GM10266 (cell line): ENCODE results near the gene ZNF791.
A peak's percentile ranks its signal among the peaks of the same experiment; 100 is the strongest.

Experiments used
- DNase-seq: peaks from one replicate; pipeline ENCODE4 v3.0.0; 2012; ENCODE audit errors: extremely low spot score
- CTCF ChIP-seq: IDR thresholded peaks from 2 replicates; pipeline ENCODE4 v1.5.1; 2012; ENCODE audit warnings: mild to moderate bottlenecking, low read depth; ENCODE audit not compliant: control insufficient read depth, insufficient read depth; ENCODE audit errors: missing control alignments

The ZNF791 gene

DNA sequence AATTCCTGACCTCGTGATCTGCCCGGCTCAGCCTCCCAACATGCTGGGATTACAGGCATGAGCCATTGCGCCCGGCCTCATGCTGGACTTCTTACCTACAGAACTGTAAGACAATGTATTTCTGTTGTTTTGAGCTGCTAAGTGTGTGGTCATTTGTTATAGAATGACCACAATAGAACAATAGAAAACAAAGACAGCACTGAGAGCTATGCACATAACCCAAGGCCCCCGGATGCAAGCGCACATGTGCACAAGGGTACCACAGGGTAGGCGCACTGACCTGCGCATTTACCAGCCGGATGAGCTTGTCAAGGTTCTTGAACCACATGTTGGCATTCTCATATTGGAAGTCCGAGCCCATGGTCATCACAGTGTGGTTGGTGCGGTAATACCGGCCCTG, 50.3 kb downstream of the ZNF791 start:
- no peak for TF ChIP-seq CTCF
- DNase-seq, result no peak

DNA sequence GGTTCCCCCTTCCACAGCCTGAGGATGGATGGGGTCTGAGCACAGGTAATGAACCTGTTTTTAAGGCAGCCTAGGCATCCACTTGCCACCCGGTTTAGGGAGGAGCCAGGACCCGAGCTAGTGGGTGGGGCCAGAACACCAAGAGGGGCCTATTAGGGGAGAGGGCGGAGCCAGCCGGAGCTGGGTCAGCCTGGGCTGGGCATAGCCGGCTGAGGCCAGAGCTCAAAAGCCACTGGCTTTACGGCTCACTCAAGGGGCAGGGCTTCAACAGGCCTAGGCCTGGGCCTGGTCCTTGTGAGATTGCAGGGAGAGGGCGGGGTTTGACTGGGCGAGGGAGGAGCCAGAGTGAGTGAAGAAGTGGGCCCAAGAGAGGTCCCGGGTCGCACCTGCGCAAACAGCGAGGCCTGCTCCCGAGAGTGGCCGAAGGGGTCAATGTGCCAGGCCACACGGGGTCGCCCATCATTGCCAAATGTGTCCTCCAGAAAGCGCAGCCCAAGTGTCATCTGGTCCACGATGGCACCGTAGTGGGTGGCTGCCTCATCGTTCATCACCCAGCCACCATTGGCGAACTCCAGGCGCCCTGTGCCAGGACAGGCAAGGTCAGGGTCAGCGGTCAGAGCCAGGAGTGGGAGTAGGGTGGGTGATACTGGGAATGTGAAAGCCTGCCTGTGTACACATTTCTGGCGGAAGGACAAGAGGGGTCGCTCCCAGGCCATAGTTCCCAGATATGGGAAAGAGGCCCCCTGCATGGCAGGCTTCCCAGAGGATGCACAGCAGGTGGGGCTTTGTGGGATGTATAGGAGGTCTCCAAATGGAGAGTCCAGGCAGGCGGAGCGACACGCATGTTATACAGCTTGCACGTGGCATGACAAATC, 53.9 kb downstream of the ZNF791 start:
- DNase-seq, result no peak
- TF ChIP-seq CTCF, result no peak

GRCh38 chr19:12665281-12665573, 54.5 kb downstream of the ZNF791 start:
- no peak for TF ChIP-seq CTCF
- DNase-seq, result peak; percentile 79

GRCh38 chr19:12665671-12666264, 55.0 kb downstream of the ZNF791 start:
- TF ChIP-seq CTCF, result no peak
- no peak for DNase-seq

- no peak for TF ChIP-seq CTCF
- peak; percentile 94 for DNase-seq
These were observed 55.7 kb downstream of the ZNF791 start, which contains the start of the genes MAN2B1 and WDR83 for GRCh38 chr19:12666265-12667048. Gene MAN2B1 (minus strand): TSS chr19:12666742. CDS start chr19:12666701, 41 bp downstream. Gene WDR83 (plus strand): TSS chr19:12666807. CDS start chr19:12669791, 2,984 bp downstream.

GRCh38 chr19:12667731-12668302, 57.1 kb downstream of the ZNF791 start:
- TF ChIP-seq CTCF, result no peak
- no peak for DNase-seq
